Neural cell (in vitro differentiated cells): ENCODE data around the gene RAF1.

ENCODE experiments used
- EP300 ChIP-seq: fragments of 450-650 bp; conservative IDR thresholded peaks from 2 replicates; pipeline ENCODE4 v1.6.1; 2014; ENCODE audit warnings: antibody characterized with exemption, mild to moderate bottlenecking, moderate library complexity; ENCODE audit not compliant: poor library complexity, severe bottlenecking
- EZH2 ChIP-seq: fragments of 200-600, 300-800 bp; shearing (Covaris generic), sonication (generic); IDR thresholded peaks from 2 replicates; pipeline ENCODE4 v1.6.1; 2014; ENCODE audit warnings: antibody characterized with exemption, low read length, borderline replicate concordance, mild to moderate bottlenecking; ENCODE audit not compliant: insufficient read depth, poor library complexity, severe bottlenecking
- POLR2AphosphoS5 ChIP-seq: IDR thresholded peaks from 2 replicates; pipeline ENCODE4 v1.6.1; 2012
- RAD21 ChIP-seq: fragments of 450-650 bp; conservative IDR thresholded peaks from 2 replicates; pipeline ENCODE4 v1.6.1; 2014; ENCODE audit warnings: antibody characterized with exemption, mild to moderate bottlenecking, moderate library complexity
- SMC3 ChIP-seq: fragments of 450-650 bp; conservative IDR thresholded peaks from 2 replicates; pipeline ENCODE4 v1.6.1; 2014; ENCODE audit warnings: antibody characterized with exemption, mild to moderate bottlenecking, moderate library complexity; ENCODE audit not compliant: poor library complexity
- TF ChIP-seq, protein P1 (sequence below): fragments of 450-650 bp; IDR thresholded peaks from 2 replicates; pipeline ENCODE4 v1.5.1; 2014; ENCODE audit warnings: antibody characterized with exemption, mild to moderate bottlenecking, moderate library complexity; ENCODE audit not compliant: poor library complexity, severe bottlenecking
- TF ChIP-seq, protein P2 (sequence below): IDR thresholded peaks from 2 replicates; pipeline ENCODE4 v1.6.1; 2012; ENCODE audit warnings: borderline replicate concordance

DNA sequence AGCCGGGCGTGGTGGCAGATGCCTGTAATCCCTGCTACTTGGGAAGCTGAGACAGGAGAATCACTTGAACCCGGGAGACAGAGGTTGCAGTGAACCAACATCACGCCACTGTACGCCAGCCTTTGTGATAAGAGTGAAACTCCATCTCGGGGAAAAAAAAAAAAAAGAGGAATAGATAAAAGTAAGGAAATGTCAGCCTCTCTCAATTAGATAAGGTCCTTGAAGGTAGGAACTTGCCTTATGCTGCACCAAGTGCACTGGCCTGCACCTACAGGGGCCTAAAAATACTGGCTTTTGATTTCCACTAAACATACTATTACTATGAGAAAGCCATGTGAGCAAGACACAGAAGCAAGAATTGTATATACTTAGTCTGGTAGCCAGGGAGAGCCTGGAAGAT, 7.1 kb downstream of the RAF1 start:
- TF ChIP-seq, protein P1, sequence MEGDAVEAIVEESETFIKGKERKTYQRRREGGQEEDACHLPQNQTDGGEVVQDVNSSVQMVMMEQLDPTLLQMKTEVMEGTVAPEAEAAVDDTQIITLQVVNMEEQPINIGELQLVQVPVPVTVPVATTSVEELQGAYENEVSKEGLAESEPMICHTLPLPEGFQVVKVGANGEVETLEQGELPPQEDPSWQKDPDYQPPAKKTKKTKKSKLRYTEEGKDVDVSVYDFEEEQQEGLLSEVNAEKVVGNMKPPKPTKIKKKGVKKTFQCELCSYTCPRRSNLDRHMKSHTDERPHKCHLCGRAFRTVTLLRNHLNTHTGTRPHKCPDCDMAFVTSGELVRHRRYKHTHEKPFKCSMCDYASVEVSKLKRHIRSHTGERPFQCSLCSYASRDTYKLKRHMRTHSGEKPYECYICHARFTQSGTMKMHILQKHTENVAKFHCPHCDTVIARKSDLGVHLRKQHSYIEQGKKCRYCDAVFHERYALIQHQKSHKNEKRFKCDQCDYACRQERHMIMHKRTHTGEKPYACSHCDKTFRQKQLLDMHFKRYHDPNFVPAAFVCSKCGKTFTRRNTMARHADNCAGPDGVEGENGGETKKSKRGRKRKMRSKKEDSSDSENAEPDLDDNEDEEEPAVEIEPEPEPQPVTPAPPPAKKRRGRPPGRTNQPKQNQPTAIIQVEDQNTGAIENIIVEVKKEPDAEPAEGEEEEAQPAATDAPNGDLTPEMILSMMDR, result no peak
- TF ChIP-seq EZH2, result no peak
- no peak for TF ChIP-seq POLR2AphosphoS5
- TF ChIP-seq SMC3, result no peak
- no peak for TF ChIP-seq RAD21
- TF ChIP-seq, protein P2, sequence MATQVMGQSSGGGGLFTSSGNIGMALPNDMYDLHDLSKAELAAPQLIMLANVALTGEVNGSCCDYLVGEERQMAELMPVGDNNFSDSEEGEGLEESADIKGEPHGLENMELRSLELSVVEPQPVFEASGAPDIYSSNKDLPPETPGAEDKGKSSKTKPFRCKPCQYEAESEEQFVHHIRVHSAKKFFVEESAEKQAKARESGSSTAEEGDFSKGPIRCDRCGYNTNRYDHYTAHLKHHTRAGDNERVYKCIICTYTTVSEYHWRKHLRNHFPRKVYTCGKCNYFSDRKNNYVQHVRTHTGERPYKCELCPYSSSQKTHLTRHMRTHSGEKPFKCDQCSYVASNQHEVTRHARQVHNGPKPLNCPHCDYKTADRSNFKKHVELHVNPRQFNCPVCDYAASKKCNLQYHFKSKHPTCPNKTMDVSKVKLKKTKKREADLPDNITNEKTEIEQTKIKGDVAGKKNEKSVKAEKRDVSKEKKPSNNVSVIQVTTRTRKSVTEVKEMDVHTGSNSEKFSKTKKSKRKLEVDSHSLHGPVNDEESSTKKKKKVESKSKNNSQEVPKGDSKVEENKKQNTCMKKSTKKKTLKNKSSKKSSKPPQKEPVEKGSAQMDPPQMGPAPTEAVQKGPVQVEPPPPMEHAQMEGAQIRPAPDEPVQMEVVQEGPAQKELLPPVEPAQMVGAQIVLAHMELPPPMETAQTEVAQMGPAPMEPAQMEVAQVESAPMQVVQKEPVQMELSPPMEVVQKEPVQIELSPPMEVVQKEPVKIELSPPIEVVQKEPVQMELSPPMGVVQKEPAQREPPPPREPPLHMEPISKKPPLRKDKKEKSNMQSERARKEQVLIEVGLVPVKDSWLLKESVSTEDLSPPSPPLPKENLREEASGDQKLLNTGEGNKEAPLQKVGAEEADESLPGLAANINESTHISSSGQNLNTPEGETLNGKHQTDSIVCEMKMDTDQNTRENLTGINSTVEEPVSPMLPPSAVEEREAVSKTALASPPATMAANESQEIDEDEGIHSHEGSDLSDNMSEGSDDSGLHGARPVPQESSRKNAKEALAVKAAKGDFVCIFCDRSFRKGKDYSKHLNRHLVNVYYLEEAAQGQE, result no peak
- no peak for TF ChIP-seq EP300
